KG1 (cell line): ENCODE measurements around the gene CALCB.

Experiments used
- DNase-seq: peaks from one replicate; lab custom pipeline; 2025; lab: John Stamatoyannopoulos, UW

The CALCB gene

GRCh38 chr11:15118431-15118830, 45.0 kb downstream of the CALCB start:
- no peak for DNase-seq

- no peak for DNase-seq
These were observed 46.0 kb downstream of the CALCB start for GRCh38 chr11:15119352-15119751.

GRCh38 chr11:15119826-15120225, 46.4 kb downstream of the CALCB start:
- DNase-seq: no peak

- no peak for DNase-seq
These were observed 50.5 kb downstream of the CALCB start for GRCh38 chr11:15123849-15124248.

GRCh38 chr11:15124528-15124927, 51.1 kb downstream of the CALCB start:
- no peak for DNase-seq

GRCh38 chr11:15127341-15127740, 53.9 kb downstream of the CALCB start:
- DNase-seq: no peak
